GM18517 (cell line): ENCODE measurements around the gene INS.
"Not testable (repeated sequence)": the region's sequence is repeated elsewhere in the genome, so short reads cannot be mapped to it uniquely, and the experiment has no call there.

ENCODE experiments used
- ATAC-seq: cut with Tn5 transposase; IDR thresholded peaks from one replicate; pipeline ENCODE4 v1.9.1; 2021; ENCODE audit warnings: mild to moderate bottlenecking, moderate library complexity; ENCODE audit not compliant: unreplicated experiment

The INS gene

DNA sequence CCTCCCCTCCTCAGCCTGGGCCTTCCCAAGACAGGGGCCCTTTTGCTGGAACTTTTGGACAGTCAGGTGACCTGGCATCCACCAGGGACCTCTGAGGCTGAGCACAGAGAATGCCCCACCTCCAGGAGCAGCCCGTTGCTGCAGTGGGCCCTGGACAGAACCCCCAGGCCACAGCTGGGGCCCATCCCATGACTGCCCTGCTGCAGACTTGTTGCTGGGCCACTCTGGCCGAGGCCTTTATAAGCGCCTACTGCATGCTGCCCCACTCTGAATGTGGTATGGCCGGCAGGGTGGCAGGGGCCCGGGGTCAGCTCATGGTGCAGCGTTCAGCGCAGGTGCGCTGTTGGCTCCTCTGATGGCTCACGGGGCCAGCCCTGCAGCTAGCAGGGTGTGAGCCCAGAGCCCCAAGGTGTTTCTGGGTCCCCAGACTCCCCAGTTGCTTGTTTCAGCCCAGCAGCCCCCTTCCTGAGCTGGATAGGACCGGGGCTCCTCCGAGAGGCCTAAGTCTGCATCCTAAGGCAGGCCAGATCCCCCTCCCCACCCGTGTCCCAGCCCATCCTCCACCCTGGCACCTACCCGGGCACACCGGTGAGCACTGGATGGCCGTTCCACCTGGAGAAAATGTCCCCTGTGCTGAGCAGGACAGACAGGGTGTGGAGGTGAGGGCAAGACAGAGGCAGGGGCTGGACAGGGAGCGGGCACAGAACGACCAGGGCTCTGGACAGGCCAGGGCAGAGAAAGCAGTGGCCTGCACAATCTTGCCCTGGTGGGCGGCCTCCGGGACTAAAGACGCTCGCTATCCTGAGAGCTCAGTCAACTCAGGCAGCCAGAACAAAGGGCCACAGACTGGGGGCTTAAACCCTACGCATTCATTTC is 38.7 kb upstream of the INS start:
- ATAC-seq, result no peak

DNA sequence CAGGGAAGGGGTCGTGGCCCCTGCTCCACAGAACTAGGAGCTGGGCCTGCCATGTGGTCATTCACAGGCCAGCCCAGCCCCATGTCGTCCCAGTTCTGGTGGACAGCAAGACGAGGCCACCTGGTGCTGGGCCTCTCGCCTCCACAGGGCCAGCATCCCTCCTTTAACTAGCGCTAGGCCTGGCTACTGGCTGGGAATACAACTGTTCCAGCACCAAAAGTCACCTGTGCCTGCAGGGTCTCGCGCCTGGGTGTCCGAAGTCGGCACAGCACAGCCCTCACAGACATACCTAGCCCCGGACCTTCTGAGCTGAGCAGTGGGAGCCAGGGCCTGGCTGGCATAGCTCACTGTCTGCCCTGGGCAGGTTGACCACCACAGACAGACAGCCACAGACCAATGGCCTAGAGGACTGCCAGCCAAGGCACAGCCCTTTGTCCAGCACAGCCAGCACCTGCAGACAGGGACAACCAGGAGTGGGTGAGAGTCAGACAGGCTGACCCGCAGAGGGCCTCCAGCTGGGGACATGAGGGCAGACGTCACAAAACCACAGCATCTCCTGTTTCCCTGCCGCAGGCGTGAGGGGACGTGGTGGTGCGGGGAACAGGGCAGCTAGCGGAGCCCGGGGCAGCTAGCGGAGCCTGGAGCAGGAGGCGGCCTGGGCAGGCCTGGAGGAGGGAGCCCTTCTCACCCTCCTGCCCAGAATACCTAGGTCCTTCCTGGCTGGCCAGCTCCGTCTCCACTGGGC is 37.8 kb upstream of the INS start:
- no peak for ATAC-seq

DNA sequence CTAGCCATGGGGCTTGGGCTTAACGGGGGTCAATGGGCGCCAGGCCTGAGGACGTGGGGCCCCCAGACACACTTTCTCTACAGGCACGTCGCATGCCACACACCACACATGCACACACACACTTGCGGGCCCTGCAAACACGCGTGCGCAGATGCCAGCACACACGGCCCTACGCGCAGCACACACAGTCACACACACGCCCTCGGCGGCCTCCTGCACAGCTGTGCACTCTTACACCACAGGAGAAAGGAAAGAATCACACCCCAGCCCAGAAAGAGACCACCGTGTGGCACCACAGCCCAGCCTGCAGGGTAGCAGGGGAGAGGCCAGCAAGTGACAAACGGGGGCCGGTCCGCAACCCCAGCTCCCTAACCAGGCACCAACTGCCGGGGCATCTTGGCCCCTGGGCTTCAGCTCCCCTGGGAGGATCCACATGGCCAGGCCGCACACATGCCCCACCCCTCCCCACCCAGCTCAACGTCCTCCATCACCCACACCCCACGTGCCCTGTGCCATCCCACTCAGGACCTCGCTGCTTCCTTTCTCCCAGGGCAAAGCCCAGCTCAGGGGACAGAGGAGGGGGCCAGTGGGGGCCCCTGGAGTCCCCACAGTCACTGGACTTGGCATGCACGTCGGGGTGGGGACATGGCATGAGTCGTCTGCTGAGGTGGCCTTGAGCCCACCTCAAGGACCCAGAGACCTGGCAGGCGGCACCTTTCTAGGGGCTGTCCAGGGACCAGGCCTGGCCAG is 36.9 kb upstream of the INS start:
- ATAC-seq, result no peak

DNA sequence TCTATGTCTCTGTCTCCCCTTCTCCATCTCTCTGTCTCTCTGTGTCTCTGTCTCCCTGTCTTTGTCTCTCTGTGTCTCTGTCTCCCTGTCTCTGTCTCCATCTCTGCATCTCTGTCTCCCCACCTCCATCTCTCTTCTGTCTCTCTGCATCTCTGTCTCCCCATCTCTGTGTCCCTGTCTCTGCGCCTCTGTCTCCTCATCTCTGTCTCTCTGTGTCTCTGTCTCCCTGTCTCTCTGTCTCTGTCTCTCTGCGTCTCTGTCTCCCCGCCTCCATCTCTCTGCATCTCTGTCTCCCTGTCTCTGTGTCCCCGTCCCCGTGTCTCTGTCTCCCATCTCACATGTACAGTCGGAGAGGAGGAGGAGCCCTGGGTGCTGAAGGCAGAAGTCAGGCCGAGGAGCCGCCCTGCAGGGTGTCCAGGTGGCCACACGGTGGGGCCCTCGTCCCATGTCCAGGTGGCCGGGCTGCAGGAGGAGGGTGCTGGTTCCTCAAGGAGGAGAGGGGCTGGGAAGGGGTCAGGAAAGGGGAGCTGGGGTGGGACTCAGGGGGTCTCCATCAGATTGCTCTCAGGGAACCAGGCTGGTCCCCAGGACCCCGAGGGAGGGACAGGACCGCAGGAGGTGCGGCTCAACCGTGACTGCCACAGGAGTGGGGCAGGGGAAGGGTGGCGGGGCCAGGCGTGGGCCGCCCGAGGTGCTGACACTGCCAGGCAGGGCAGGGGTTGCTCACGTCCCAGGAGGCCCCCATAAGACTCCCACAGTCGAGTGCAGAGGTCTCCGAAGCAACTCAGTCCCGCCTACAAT is 36.2 kb upstream of the INS start:
- no peak for ATAC-seq

DNA sequence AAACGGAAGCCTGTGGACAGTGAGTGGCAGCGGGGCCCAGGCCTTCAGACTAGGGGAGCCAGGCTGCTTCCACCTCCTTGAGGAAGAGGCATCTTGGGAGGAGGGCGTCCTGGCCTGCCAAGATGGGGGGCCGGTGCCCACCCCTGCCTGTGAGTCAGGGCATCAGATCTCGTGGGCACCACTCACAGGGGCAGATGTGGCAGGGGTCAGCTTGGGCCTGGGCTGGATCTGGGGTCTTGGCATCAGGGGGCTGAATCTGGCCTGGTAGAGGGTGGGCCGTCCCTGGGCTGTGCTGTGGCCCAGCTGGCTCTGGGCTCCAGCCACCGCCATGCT is 34.7 kb upstream of the INS start:
- ATAC-seq, result no peak

DNA sequence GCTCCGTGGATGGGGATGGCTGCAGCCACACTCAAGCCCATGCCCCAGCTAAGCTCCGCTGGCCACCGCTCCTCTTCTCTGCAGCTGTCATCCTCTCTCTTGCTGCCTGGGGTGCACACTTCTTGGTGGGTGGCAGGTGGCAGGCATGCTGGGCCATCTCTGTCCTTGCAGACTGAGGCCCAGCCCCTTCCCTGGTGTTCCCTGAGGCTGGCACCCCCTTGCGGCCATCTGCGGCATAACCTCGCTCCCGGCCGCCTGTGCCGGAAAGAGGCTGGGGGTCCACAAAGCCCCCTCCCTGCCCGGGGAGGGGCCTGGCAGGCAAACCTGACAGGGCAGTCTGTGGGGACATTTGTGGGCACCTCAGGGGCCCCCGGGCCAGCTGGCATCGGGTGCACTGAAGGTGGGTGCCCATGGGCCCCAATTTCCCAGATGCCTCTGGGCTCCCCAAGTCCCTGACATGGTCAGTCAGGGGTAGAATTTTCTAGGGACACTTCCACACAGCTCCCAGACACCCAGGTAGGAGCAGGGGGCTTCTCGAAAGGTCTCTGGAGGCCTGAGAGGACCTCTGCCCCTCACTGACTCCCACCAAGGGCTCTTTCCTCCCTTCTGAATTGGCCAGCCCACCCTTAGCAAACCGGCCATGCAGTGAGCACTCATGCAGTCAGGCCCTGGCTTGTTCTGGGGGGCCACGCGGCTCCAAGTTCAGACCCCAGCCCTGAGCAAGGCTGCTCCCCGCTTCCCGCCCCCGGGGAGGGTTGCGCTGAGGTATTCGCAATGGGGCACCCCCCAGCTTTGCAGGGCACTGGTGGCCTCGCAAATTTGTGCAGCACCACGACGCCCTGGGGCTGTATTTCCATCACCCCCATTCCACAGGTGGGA is 34.1 kb upstream of the INS start:
- ATAC-seq, result no peak

DNA sequence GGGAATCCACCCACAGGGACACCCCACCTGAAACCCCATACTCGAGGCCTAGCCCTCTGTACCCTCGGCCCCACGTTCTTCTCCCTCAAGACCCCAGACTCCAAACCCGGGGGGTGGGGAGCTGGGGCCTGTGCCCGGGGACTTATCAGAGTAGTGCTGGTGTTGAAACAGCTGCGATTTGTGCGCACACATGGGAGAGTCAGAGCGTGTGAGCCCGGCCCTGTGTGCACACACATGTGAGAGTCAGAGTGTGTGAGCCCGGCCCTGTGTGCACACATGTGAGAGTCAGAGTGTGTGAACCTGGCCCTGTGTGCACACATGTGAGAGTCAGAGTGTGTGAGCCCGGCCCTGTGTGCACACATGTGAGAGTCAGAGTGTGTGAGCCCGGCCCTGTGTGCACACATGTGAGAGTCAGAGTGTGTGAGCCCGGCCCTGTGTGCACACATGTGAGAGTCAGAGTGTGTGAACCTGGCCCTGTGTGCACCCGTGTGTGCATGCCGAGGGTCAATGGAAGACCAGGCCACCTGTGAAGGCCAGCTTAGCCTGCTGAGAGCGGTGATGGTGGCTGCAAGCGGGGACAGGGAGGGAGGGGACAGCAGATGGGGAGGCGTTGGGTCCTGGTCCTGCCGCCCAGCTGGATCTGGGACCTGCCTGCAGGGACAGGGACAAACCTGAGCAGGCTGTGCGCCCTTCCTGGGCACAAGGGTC is 33.0 kb upstream of the INS start:
- ATAC-seq, result not testable (repeated sequence)

DNA sequence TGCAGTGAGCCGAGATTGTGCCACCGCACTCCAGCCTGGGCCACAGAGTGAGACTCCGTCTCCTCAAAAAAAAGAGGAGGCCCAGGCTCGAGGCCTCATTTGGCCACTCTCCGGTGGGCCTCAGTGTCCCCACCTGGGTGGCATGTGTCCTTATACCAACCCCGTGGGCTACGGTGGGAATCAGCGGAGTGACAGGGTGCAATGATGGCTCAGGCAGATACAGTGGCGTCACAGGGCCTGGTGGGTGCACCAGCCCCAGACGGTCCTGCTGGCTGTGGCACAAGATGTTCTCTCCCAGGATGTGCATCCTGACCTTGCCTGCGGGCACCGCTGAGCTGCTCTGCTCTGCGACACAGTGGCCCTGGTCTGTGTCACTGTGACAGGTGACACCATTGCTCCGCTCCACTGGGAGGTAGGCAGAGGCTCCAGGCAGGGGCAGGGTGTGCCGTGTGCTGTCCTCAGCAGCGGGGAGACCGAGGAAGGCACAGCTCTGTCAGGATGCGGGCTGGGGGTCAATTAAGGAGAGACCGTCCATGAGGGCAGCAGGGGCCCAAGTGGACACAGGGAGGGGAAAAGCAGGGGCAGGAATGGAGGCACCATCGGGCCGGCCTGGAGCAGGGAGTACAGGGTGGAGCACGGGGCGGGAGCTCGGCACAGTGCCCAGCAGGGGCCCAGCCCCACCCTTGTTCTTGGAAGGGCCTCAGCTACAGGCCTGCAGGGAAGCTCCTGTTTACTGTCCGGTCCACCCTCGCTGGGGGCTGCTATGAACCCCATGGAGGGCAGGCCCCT is 32.3 kb upstream of the INS start:
- ATAC-seq, result no peak

DNA sequence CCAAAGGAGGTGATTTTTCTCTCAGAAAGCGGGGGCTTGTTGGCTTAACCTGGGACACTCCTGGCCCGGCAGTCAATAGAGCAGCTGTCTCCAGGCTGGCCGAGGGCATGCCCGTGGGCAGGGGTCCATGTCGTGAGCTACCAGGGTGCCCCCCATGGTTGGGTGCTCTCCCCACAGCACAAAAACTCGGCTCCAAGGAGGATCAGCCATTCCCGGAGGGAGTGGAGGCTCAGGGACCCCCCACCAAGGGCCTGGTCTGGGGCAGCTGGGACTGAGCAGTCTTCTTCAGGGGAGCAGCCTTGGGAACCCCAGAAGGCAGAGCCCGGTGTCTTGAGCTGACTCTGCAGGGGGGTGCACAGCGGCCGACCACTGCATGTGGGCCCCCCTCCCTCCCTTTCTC is 31.4 kb upstream of the INS start:
- no peak for ATAC-seq

DNA sequence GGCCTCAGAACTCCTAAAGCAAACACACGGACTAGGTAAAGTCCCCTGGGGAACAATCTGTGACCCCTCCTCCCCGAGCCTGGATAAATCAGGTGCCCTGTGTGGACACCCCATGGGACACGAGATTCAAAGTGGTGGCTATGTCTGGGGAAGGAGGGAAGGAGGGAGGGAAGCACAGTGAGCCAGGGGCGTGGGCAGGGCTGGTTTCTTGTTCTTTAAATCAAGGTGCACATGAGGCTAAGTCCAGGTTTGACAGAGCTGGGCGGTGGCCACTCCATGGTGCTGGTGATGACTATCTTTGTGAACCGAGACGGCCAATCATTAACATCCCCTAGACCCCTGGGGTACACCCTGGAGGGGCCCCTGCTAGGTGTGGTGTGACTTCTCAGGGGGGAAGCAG is 30.9 kb upstream of the INS start:
- ATAC-seq, result no peak

DNA sequence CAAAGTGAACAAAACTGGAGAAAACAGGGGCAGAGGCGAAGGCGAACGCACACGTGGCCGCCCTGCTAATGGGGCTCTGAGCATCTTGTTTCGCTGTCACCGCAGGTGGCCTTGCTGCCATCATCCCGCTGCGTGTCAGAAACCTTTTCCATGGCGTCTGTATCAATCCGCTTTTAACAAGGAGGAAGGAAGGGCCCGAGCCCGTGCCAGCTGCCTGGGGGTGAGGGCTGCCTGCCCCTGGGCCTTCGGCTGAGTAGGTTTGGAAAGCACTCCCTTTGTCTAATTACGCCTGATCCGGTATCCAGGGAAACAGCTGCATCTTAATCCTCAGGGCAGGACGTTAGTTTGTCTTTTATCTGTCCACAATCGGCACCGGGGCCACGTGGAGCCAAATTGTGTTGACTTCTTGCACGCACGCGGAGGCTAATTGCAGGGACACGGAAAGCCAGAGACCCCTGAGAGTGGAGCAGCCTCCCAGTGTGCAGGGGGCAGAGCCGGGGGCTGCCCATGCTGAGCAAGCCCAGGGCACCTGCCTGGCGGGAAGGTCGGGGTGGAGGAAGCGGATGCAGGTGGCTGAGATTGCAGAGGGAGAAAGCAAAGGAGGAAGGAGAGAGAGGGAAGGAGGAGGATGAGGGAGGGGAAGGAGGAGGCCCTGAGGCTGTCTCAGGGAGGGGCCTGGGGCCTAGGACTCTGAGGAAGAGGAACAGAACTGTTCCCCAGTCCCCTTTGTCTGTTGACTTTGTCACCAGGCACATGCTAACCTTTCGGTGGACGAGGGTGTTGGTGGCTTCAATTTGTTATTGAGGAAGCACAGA is 29.9 kb upstream of the INS start:
- ATAC-seq, result no peak

DNA sequence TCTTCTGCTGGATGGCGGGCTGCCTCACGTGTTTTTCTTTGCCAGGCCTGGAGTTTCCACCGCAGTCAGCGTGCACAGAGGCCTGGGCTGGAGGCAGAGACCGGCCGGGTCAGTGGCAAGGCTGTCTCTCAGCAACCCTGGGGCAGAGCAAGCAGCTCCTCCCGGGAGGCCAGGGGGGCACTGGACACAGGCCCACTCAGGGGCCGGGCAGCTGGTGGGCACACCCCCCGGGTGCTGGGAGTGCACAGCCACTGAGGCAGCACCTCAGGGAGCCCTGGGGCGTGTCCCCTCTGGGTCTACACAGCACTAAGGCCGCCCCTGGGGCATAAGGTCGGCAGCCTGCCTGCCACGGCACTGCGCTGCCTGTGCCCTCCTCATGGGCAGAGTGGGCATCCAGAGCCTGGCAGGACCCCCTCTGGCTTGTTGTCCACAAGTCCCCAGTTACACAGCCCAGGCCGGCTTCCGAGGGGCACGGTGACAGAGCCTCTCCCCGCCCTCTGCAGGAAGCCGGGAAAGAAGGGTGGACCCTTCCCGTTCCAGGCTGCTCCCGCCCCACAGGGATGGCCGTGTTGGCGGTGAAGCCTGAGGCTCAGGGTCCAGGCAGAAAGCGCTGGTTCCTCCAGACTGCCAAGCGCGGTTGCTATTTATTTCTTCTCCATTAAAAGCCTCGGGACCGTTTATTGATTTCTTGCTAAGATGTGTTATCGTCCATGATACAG is 29.1 kb upstream of the INS start:
- ATAC-seq, result no peak

DNA sequence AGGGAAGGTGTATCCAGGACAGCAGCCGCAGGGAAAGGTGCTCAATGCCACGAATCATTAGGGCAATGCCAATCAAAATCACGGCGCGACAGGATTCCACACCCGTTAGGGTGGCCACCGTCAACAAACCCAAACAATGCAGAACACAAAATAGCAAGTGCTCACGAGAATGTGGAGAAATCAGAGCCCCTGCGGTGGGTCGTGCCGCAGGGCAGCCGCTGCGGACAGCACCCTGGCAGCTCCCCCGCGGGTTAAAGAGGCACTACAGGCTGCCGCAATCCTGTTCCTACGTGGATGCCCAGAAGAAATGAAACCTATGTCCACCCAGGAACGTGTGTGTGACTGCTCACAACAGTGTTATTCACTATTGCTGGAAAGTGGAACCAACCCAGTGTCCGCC is 27.7 kb upstream of the INS start:
- no peak for ATAC-seq

DNA sequence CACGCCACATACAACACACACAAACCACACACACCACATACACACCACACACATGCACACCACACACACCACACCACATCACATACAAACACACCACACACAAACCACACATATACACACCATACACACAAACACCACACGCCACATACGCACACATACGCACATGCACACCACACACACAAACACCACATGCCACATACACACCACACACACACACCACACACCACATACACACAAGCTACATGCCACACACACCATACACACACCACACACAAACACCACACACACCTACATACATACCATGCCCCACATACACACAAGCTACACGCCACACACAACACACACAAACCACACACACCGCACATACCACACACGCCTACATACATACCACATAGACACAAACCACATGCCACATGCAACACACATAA is 26.3 kb upstream of the INS start:
- no peak for ATAC-seq

DNA sequence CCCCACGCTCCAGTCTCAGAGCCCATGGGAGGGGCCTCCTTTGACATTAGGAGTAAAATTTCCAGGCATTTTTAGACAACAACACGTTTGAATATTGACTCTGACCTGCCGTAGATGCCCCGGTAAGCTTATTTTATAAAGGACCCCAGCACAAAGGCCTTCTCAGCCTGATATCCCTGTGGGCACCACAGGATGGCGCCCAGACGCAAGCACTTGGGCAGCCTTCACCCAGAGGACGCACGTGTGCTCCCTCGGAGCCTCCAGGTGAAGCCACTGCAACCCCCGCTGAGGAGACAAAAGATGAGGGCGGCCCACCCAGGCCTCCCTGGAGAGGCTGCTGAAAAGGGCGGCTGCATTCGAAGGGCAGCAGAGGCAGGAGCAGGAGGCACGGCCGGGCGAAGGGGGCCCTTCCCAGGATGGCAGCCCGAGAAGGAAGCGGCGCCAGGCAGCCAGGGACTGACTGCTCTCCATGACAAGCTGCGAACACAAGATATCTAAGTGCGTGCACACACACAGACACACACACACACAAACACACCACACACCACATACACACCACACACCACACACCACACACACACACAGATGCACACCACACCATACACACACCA is 25.8 kb upstream of the INS start:
- no peak for ATAC-seq

DNA sequence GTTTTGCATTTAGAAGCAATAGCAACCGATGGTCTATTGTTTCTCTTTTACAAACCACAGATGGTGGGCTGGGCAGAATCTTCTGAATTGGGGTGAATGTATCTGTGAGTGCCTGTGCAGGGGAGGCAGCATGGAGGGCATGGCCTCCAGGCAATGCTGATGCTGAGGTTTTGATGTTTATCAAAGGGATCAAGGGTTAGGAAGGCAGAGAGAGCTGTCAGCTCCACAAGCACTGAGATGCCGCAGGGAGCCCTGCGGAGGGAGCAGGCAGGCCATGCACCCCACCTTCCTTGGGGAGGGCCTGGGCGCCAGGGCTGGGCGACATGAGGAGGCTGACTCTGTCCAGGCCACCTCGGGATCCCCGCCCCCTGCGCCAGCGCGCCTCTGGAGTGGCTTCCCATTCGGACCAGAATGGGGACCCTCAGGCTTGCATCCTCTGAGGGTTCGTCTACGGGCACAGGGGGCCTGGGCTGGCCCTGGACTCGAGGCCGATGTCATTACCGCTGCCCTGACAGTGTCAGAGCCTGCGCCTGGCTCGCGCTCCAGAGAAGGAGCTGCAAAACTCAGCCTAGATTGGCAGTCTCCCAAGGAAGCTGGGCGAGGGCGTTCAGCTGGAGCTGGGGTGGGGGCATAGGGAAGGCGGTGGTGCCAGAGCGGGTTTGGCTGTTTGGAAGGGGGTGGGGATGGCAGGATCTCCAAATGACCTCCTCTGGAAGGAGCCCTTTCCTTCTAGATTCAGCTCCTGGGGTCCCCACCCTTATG is 24.5 kb upstream of the INS start:
- no peak for ATAC-seq
